NB4 (cell line): ENCODE data around the gene LIPM.

ENCODE experiments used
- CTCF ChIP-seq: IDR thresholded peaks from one replicate; pipeline ENCODE4 v1.5.1; 2012; ENCODE audit warnings: low read depth, low read length
- MAX ChIP-seq: IDR thresholded peaks from 2 replicates; pipeline ENCODE4 v1.6.1; 2011; ENCODE audit warnings: low read depth, low read length
- MYC ChIP-seq: IDR thresholded peaks from 2 replicates; pipeline ENCODE4 v1.6.1; 2011; ENCODE audit warnings: low read depth, low read length
- POLR2A ChIP-seq: IDR thresholded peaks from 2 replicates; pipeline ENCODE4 v1.6.1; 2011; ENCODE audit warnings: mild to moderate bottlenecking; ENCODE audit not compliant: insufficient read length; ENCODE audit errors: extremely low read depth

GRCh38 chr10:88793712-88794299, 8.7 kb upstream of the LIPM start:
- no peak for TF ChIP-seq CTCF
- no peak for TF ChIP-seq POLR2A
- TF ChIP-seq MAX, result no peak
- no peak for TF ChIP-seq MYC
